GM12873 (cell line): ENCODE measurements around the gene FDXACB1.

Experiments
- CTCF ChIP-seq: IDR thresholded peaks from 2 replicates; pipeline ENCODE4 v1.5.1; 2012; ENCODE audit warnings: low read depth, mild to moderate bottlenecking, moderate library complexity, low read length, control low read depth; ENCODE audit not compliant: insufficient read depth; ENCODE audit errors: missing control alignments

FDXACB1 gene

GRCh38 chr11:111851636-111852035 is 27.3 kb downstream of the FDXACB1 start:
- peak; percentile 31 for TF ChIP-seq CTCF

DNA sequence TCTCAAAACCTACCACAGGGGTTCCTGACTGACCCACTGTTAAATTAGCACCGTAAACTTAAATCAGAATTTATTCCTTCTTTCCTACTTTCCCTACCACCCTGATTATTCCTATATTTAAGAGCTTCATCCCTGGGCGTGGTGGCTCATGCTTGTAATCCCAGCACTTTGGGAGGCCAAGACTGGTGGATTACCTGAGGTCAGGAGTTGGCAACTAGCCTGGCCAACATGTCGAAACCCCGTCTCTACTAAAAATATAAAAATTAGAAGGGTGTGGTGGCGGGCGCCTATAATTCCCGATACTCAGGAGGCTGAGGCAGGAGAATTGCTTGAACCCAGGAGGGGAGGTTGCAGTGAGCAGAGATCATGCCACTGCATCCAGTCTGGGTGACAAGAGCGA is 27.9 kb downstream of the FDXACB1 start:
- TF ChIP-seq CTCF: no peak

DNA sequence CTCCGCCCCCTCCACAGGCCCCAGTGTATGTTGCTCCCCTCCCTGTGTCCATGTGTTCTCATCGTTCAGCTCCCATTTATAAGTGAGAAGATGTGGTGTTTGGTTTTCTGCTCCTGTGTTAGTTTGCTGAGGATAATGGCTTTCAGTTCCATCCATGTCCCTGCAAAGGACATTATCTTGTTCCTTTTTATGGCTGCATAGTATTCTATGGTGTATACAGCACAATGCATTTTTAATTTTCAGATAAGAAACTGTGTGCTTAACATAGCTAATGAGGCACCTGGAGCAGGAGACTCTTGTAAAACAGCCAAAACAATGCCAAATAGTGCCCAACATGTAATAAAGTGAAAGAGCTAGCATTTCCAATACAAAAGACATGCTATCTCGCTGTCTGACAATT is 29.3 kb downstream of the FDXACB1 start:
- TF ChIP-seq CTCF: no peak

- TF ChIP-seq CTCF: no peak
These were observed 32.3 kb downstream of the FDXACB1 start for GRCh38 chr11:111846636-111847035.

DNA sequence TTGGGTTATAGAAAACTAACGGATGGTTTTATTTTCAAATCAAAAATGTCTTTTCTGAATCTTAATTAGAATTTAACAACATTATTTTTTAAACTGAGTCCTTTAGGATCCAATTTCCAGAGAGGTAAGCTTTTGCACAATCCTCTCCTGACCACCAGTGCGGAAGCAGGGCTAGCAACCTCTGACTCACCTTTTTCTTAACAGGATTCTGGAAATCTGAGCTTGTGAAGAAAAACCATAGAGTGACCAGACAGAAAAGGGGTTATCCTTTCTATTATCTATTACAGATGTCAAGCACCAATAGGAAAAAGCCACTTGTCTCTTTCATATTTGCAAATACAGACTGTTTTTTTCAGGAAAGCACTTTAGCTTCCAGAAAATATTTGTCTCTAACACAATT is 32.9 kb downstream of the FDXACB1 start:
- TF ChIP-seq CTCF: no peak

DNA sequence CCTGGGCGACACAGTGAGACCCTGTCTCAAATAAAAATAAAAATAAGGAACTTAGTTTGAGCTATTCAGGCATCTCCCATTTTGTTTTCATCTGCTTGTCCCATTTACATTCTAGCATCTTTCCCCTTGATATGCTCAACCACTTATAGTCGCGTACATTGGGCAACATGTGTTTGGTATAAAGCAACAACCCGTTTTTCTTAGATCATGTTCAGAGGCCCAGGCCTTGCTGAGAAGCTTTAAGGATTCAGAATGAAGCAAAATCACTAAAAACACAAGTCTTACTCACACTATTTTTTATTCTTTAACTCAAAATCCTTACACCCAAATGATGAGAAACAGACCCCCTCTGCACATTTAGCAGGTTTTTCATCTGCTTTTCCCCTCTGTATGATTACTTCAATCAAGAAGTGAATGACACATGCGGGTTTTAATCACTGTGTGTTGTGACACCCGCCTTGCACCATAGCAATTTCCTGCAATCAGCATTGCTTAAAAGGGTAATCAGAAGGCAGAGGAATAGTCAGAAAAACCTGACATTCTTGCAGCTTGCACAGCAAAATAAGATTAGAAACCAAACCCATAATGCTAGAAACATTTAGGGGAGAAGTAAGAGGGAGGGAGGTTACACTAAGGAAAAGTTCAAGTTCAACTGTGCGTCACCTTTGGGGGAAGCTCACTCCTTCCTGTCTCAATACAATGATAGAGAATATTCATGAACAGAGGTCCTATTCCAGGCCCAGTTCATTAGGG is 33.5 kb downstream of the FDXACB1 start:
- TF ChIP-seq CTCF: no peak

DNA sequence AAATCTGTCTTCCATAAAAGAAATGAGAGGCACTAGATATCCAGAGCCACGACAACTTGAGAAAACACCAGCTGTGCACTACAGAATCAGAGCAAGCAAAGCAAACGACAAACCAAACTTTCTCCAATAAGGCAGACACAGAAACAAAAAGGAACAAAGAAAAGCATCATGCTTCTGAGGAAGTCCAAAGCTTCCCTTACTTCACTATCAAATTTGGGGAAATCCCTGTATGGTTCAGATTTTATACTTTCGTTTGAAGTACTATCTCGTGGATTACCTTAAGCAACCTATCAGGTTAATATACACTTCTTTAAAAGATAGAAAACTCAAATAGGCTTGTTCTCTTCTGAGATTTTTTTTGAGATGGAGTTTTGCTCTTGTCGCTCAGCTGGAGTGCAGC is 35.3 kb downstream of the FDXACB1 start:
- TF ChIP-seq CTCF: no peak
